Measurements from ENCODE around the gene NOS1AP. TPM values are rescaled to one million over a fixed set of nuclear protein-coding genes. Genes with fewer than 3 reads are reported as not detected.
A peak's percentile ranks its signal among the peaks of the same experiment; 100 is the strongest.

Gene NOS1AP
- total RNA-seq, 1 experiment from 2014 or later, result 14.7 TPM

DNA sequence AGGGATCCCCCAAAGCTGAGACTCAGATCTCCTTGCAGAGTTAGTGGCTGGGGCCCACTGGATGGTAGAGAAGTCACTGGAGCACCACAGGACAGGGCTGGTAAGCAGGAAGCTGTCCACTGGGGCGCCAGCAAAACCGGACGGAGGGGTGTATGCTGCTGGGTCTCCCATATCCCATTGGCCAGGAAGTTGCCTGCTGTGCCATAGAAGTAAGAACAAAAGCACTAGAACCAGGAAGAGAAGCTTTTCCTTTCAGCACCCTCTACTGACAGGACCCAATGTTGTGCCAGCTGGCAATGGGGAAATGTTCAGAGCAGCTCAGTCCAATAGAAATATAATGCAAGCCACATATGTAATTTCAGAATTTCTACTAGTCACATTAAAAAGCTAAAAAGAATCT is 160.6 kb downstream of the NOS1AP start:
- POLR2A ChIA-PET, result no interaction called here
- H3K27ac Mint-ChIP-seq, result peak overlapping the region; percentile 72
- 0 out of 2 replicates have a peak, but pooled peaks cover 3% of the 10 kb centered on the region for H3K9me3 Mint-ChIP-seq
- peaks cover 59% of the 10 kb centered on the region for H3K4me1 Mint-ChIP-seq
- ATAC-seq, result peak; percentile 97
- CTCF ChIA-PET, result interaction anchor here (0.7 to 1.8 kb wide), 12 partner anchors 10 to 206 kb away, joined by 3 to 15 read pairs (median 4); partner anchors contain the start of gene OLFML2B
- H3K36me3 Mint-ChIP-seq, result no peaks in the 10 kb centered on the region
- 0 out of 2 replicates have a peak overlapping the region, but pooled peaks have one; percentile 12 for H3K4me3 Mint-ChIP-seq
- peak; percentile 57 for DNase-seq (ENCODE audit: low spot score)
- no peaks in the 10 kb centered on the region; the same call in 1 of the 2 replicates for H3K27me3 Mint-ChIP-seq (ENCODE audit: low read depth)
- TF ChIP-seq, protein P1, sequence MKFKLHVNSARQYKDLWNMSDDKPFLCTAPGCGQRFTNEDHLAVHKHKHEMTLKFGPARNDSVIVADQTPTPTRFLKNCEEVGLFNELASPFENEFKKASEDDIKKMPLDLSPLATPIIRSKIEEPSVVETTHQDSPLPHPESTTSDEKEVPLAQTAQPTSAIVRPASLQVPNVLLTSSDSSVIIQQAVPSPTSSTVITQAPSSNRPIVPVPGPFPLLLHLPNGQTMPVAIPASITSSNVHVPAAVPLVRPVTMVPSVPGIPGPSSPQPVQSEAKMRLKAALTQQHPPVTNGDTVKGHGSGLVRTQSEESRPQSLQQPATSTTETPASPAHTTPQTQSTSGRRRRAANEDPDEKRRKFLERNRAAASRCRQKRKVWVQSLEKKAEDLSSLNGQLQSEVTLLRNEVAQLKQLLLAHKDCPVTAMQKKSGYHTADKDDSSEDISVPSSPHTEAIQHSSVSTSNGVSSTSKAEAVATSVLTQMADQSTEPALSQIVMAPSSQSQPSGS (CRISPR knock-in tag; IDR thresholded peaks at IDR 0.05; ENCODE audit: borderline replicate concordance, low read depth), result no peak
- no peak for TF ChIP-seq JUN (CRISPR knock-in tag; IDR thresholded peaks at IDR 0.05)
- TF ChIP-seq MXD4 (CRISPR knock-in tag; IDR thresholded peaks at IDR 0.05; ENCODE audit: borderline replicate concordance), result no peak
- TF ChIP-seq FOXJ3 (CRISPR knock-in tag; IDR thresholded peaks at IDR 0.05; ENCODE audit: borderline replicate concordance), result no peak
- TF ChIP-seq SMAD4 (CRISPR knock-in tag; IDR thresholded peaks at IDR 0.05), result no peak
- TF ChIP-seq, protein P2, sequence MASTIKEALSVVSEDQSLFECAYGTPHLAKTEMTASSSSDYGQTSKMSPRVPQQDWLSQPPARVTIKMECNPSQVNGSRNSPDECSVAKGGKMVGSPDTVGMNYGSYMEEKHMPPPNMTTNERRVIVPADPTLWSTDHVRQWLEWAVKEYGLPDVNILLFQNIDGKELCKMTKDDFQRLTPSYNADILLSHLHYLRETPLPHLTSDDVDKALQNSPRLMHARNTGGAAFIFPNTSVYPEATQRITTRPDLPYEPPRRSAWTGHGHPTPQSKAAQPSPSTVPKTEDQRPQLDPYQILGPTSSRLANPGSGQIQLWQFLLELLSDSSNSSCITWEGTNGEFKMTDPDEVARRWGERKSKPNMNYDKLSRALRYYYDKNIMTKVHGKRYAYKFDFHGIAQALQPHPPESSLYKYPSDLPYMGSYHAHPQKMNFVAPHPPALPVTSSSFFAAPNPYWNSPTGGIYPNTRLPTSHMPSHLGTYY (CRISPR knock-in tag; IDR thresholded peaks at IDR 0.05), result no peak
- TF ChIP-seq TEAD1 (CRISPR knock-in tag; IDR thresholded peaks at IDR 0.05), result peak; percentile 68; the same call in 1 of the 2 replicates
- no peak for TF ChIP-seq ELF4 (CRISPR knock-in tag; IDR thresholded peaks at IDR 0.05; ENCODE audit: low read depth)
- TF ChIP-seq, protein P3, sequence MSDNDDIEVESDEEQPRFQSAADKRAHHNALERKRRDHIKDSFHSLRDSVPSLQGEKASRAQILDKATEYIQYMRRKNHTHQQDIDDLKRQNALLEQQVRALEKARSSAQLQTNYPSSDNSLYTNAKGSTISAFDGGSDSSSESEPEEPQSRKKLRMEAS (CRISPR knock-in tag; IDR thresholded peaks at IDR 0.05), result no peak
- TF ChIP-seq ZNF416 (CRISPR knock-in tag; IDR thresholded peaks at IDR 0.05), result no peak
- no peak for TF ChIP-seq CREB1 (CRISPR knock-in tag; IDR thresholded peaks at IDR 0.05)
- TF ChIP-seq, protein P4, sequence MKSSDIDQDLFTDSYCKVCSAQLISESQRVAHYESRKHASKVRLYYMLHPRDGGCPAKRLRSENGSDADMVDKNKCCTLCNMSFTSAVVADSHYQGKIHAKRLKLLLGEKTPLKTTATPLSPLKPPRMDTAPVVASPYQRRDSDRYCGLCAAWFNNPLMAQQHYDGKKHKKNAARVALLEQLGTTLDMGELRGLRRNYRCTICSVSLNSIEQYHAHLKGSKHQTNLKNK (CRISPR knock-in tag; IDR thresholded peaks at IDR 0.05), result no peak
- no peak for TF ChIP-seq NFATC4 (CRISPR knock-in tag; IDR thresholded peaks at IDR 0.05)
- TF ChIP-seq ZNF396 (CRISPR knock-in tag; IDR thresholded peaks at IDR 0.05; ENCODE audit: borderline replicate concordance), result no peak
- no peak for TF ChIP-seq EMX1 (CRISPR knock-in tag; IDR thresholded peaks at IDR 0.05)
- TF ChIP-seq ZNF671 (CRISPR knock-in tag; IDR thresholded peaks at IDR 0.05), result no peak
- no peak for TF ChIP-seq NFYB (CRISPR knock-in tag; conservative IDR thresholded peaks at IDR 0.05; ENCODE audit: low read depth)
- TF ChIP-seq RORB (CRISPR knock-in tag; IDR thresholded peaks at IDR 0.05), result no peak
- TF ChIP-seq MYBL2 (CRISPR knock-in tag; IDR thresholded peaks at IDR 0.05), result no peak
- TF ChIP-seq FOXP1 (CRISPR knock-in tag; IDR thresholded peaks at IDR 0.05; ENCODE audit: borderline replicate concordance), result no peak
- no peak for TF ChIP-seq ATF1 (CRISPR knock-in tag; IDR thresholded peaks at IDR 0.05)
- no peak for TF ChIP-seq ZNF138 (CRISPR knock-in tag; conservative IDR thresholded peaks at IDR 0.05)
- TF ChIP-seq, protein P5, sequence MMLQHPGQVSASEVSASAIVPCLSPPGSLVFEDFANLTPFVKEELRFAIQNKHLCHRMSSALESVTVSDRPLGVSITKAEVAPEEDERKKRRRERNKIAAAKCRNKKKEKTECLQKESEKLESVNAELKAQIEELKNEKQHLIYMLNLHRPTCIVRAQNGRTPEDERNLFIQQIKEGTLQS (CRISPR knock-in tag; conservative IDR thresholded peaks at IDR 0.05), result no peak
- TF ChIP-seq, protein P6, sequence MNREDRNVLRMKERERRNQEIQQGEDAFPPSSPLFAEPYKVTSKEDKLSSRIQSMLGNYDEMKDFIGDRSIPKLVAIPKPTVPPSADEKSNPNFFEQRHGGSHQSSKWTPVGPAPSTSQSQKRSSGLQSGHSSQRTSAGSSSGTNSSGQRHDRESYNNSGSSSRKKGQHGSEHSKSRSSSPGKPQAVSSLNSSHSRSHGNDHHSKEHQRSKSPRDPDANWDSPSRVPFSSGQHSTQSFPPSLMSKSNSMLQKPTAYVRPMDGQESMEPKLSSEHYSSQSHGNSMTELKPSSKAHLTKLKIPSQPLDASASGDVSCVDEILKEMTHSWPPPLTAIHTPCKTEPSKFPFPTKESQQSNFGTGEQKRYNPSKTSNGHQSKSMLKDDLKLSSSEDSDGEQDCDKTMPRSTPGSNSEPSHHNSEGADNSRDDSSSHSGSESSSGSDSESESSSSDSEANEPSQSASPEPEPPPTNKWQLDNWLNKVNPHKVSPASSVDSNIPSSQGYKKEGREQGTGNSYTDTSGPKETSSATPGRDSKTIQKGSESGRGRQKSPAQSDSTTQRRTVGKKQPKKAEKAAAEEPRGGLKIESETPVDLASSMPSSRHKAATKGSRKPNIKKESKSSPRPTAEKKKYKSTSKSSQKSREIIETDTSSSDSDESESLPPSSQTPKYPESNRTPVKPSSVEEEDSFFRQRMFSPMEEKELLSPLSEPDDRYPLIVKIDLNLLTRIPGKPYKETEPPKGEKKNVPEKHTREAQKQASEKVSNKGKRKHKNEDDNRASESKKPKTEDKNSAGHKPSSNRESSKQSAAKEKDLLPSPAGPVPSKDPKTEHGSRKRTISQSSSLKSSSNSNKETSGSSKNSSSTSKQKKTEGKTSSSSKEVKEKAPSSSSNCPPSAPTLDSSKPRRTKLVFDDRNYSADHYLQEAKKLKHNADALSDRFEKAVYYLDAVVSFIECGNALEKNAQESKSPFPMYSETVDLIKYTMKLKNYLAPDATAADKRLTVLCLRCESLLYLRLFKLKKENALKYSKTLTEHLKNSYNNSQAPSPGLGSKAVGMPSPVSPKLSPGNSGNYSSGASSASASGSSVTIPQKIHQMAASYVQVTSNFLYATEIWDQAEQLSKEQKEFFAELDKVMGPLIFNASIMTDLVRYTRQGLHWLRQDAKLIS (CRISPR knock-in tag; IDR thresholded peaks at IDR 0.05; ENCODE audit: borderline replicate concordance), result no peak
- no peak for TF ChIP-seq CREM (CRISPR knock-in tag; IDR thresholded peaks at IDR 0.05)
- no peak for TF ChIP-seq CBFB (CRISPR knock-in tag; IDR thresholded peaks at IDR 0.05; ENCODE audit: low read depth)
- no peak for TF ChIP-seq GABPB1 (CRISPR knock-in tag; IDR thresholded peaks at IDR 0.05)
- TF ChIP-seq PRRX2 (CRISPR knock-in tag; IDR thresholded peaks at IDR 0.05), result no peak
- TF ChIP-seq TEAD4 (CRISPR knock-in tag; IDR thresholded peaks at IDR 0.05), result no peak
- TF ChIP-seq ZNF423 (CRISPR knock-in tag; IDR thresholded peaks at IDR 0.05), result peak; percentile 93
- TF ChIP-seq, protein P7, sequence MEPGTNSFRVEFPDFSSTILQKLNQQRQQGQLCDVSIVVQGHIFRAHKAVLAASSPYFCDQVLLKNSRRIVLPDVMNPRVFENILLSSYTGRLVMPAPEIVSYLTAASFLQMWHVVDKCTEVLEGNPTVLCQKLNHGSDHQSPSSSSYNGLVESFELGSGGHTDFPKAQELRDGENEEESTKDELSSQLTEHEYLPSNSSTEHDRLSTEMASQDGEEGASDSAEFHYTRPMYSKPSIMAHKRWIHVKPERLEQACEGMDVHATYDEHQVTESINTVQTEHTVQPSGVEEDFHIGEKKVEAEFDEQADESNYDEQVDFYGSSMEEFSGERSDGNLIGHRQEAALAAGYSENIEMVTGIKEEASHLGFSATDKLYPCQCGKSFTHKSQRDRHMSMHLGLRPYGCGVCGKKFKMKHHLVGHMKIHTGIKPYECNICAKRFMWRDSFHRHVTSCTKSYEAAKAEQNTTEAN (CRISPR knock-in tag; IDR thresholded peaks at IDR 0.05), result no peak
- TF ChIP-seq, protein P8, sequence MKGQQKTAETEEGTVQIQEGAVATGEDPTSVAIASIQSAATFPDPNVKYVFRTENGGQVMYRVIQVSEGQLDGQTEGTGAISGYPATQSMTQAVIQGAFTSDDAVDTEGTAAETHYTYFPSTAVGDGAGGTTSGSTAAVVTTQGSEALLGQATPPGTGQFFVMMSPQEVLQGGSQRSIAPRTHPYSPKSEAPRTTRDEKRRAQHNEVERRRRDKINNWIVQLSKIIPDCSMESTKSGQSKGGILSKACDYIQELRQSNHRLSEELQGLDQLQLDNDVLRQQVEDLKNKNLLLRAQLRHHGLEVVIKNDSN (CRISPR knock-in tag; IDR thresholded peaks at IDR 0.05), result no peak

Measured in WTC11 (cell line).